OCI-LY1 (cell line): ENCODE results near the gene LRRN4.

Source experiments
- H2AFZ ChIP-seq: fragments of 200-600 bp; sonication (generic), shearing (Covaris generic); 2 replicates; pipeline ENCODE4 v1.6.0; 2014; ENCODE audit warnings: antibody characterized with exemption, mild to moderate bottlenecking, low read length
- H3F3A ChIP-seq: fragments of 200-600 bp; sonication (generic), shearing (Covaris generic); 2 replicates; pipeline ENCODE4 v1.6.0; 2014; ENCODE audit warnings: mild to moderate bottlenecking, antibody characterized with exemption, low read length, moderate library complexity; ENCODE audit not compliant: insufficient read depth
- H3K27ac ChIP-seq: fragments of 200-600 bp; sonication (generic); 2 replicates; pipeline ENCODE4 v1.5.1; 2014; ENCODE audit warnings: low read length, mixed run types, mild to moderate bottlenecking, low read depth; ENCODE audit not compliant: poor library complexity, severe bottlenecking
- H3K27me3 ChIP-seq: fragments of 200-600 bp; sonication (generic); 2 replicates; pipeline ENCODE4 v1.6.0; 2014; ENCODE audit warnings: antibody characterized with exemption, mild to moderate bottlenecking, low read length, moderate library complexity; ENCODE audit not compliant: insufficient read depth
- H3K36me3 ChIP-seq: fragments of 200-600 bp; sonication (generic); 2 replicates; pipeline ENCODE4 v1.6.1; 2014; ENCODE audit warnings: mild to moderate bottlenecking, antibody characterized with exemption, low read length, moderate library complexity, mixed read lengths; ENCODE audit not compliant: insufficient read depth
- H3K4me1 ChIP-seq: fragments of 200-600 bp; sonication (generic); 2 replicates; pipeline ENCODE4 v1.5.1; 2014; ENCODE audit warnings: mild to moderate bottlenecking, low read length, moderate library complexity; ENCODE audit not compliant: insufficient read depth, severe bottlenecking
- H3K4me2 ChIP-seq: fragments of 200-600 bp; sonication (generic), shearing (Covaris generic); 2 replicates; pipeline ENCODE4 v1.6.1; 2014; ENCODE audit warnings: low read length
- H3K4me3 ChIP-seq: fragments of 200-600 bp; sonication (generic); 2 replicates; pipeline ENCODE4 v1.5.1; 2014; ENCODE audit warnings: low read length, low read depth, mild to moderate bottlenecking, mixed read lengths; ENCODE audit not compliant: poor library complexity, severe bottlenecking
- H3K79me2 ChIP-seq: fragments of 200-600 bp; shearing (Covaris generic); 2 replicates; pipeline ENCODE4 v1.6.1; 2016; ENCODE audit warnings: mixed run types, low read length, mixed read lengths; ENCODE audit not compliant: insufficient read depth
- H3K9ac ChIP-seq: fragments of 200-600 bp; sonication (generic), shearing (Covaris generic); 2 replicates; pipeline ENCODE4 v1.6.1; 2014; ENCODE audit warnings: mild to moderate bottlenecking, low read length, mixed read lengths
- H3K9me2 ChIP-seq: fragments of 200-600 bp; sonication (generic), shearing (Covaris generic); 2 replicates; pipeline ENCODE4 v1.6.1; 2014; ENCODE audit warnings: low read depth, mild to moderate bottlenecking, low read length, mixed read lengths
- H3K9me3 ChIP-seq: fragments of 200-600 bp; shearing (Covaris generic); 2 replicates; pipeline ENCODE4 v1.6.1; 2014; ENCODE audit warnings: low read length, mixed read lengths
- H4K20me1 ChIP-seq: fragments of 200-600 bp; sonication (generic), shearing (Covaris generic); 2 replicates; pipeline ENCODE4 v1.6.0; 2016; ENCODE audit warnings: mild to moderate bottlenecking, low read length; ENCODE audit not compliant: insufficient read depth
- EZH2 ChIP-seq: fragments of 200-600 bp; sonication (generic), shearing (Covaris generic); IDR thresholded peaks from 2 replicates; pipeline ENCODE4 v1.8.0; 2017; ENCODE audit warnings: borderline replicate concordance, mixed run types, mild to moderate bottlenecking, antibody characterized with exemption, low read length, moderate library complexity, mixed read lengths
- TF ChIP-seq, protein P1 (sequence below): fragments of 200-600 bp; sonication (generic), shearing (Covaris generic); IDR thresholded peaks from 2 replicates; pipeline ENCODE4 v1.5.1; 2017; ENCODE audit warnings: mild to moderate bottlenecking, antibody characterized with exemption, low read length, moderate library complexity, mixed read lengths

Gene LRRN4

DNA sequence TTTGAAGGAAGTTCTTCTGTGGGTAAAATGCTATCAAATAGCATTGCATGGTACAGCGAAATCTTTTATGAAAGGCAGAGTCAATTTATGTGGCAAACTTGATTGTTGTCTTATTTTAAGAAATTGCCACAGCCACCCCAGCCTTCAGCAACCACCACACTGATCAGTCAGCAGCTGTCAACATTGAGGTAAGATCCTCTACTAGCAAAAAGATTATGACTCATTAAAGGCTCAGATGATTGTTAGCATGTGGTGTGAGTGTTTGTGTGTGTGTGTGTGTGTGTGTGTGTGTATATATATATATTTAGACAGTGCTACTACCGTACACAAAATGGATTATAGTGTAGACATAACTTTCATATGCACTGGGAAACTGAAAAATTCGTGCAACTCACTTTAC, 27.8 kb downstream of the LRRN4 start:
- H3K9me3 ChIP-seq, result peaks cover 6% of the 10 kb centered on the region
- no peak overlapping the region for H3K27ac ChIP-seq
- H3K4me1 ChIP-seq, result no peaks in the 10 kb centered on the region
- H3K4me2 ChIP-seq, result no peak overlapping the region
- H4K20me1 ChIP-seq, result no peaks in the 10 kb centered on the region
- no peak overlapping the region for H3K4me3 ChIP-seq
- H3K36me3 ChIP-seq, result peaks cover 56% of the 10 kb centered on the region
- H3K27me3 ChIP-seq, result no peaks in the 10 kb centered on the region
- no peak overlapping the region for H3K9ac ChIP-seq
- no peak for TF ChIP-seq EZH2
- TF ChIP-seq, protein P1, sequence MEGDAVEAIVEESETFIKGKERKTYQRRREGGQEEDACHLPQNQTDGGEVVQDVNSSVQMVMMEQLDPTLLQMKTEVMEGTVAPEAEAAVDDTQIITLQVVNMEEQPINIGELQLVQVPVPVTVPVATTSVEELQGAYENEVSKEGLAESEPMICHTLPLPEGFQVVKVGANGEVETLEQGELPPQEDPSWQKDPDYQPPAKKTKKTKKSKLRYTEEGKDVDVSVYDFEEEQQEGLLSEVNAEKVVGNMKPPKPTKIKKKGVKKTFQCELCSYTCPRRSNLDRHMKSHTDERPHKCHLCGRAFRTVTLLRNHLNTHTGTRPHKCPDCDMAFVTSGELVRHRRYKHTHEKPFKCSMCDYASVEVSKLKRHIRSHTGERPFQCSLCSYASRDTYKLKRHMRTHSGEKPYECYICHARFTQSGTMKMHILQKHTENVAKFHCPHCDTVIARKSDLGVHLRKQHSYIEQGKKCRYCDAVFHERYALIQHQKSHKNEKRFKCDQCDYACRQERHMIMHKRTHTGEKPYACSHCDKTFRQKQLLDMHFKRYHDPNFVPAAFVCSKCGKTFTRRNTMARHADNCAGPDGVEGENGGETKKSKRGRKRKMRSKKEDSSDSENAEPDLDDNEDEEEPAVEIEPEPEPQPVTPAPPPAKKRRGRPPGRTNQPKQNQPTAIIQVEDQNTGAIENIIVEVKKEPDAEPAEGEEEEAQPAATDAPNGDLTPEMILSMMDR, result no peak
- no peak overlapping the region for H2AFZ ChIP-seq
- H3F3A ChIP-seq, result no peaks in the 10 kb centered on the region
- H3K79me2 ChIP-seq, result no peaks in the 10 kb centered on the region
- no peaks in the 10 kb centered on the region for H3K9me2 ChIP-seq

DNA sequence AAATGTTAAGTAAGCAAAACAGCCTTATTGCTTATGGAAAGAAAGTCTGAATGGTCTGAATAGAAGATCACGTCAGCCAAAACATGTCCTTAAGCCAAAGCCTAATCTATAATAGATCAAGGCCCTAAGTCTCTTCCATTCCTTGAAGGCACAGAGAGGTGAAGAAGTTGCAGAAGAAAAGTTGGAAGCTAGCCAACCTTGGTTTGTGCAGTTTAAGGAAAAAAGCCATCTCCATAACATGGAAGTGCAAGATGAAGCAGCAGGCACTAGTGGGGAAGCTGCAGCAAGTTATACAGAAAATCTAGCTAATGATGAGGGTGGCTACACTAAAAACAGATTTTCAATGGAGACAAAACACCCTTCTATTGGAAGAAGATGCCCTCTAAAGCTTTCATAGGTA, 29.1 kb downstream of the LRRN4 start:
- H3K4me3 ChIP-seq, result no peak overlapping the region
- no peaks in the 10 kb centered on the region for H3F3A ChIP-seq
- TF ChIP-seq, protein P1, result no peak
- TF ChIP-seq EZH2, result no peak
- no peak overlapping the region for H3K4me2 ChIP-seq
- H3K9me3 ChIP-seq, result peaks cover 6% of the 10 kb centered on the region
- H4K20me1 ChIP-seq, result no peaks in the 10 kb centered on the region
- H3K27ac ChIP-seq, result no peak overlapping the region
- no peak overlapping the region for H3K9ac ChIP-seq
- H3K27me3 ChIP-seq, result no peaks in the 10 kb centered on the region
- no peaks in the 10 kb centered on the region for H3K9me2 ChIP-seq
- H2AFZ ChIP-seq, result no peak overlapping the region
- peaks cover 62% of the 10 kb centered on the region for H3K36me3 ChIP-seq
- no peaks in the 10 kb centered on the region for H3K4me1 ChIP-seq
- no peaks in the 10 kb centered on the region for H3K79me2 ChIP-seq

DNA sequence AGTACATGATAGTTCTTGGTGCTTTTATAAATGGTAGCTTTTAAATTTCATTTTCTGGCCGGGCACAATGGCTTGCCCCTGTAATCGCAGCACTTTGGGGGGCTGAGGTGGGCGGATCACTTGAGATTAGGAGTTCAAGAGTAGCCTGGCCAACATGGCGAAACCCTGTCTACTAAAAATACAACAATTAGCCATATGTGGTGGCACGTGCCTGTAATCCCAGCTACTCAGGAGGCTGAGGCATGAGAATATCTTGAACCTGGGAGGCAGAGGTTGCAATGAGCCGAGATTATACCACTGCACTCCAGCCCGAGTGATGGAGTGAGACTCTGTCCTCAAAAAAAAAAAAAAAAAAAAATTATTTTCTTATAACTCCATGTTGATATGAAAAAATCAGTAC, 36.0 kb downstream of the LRRN4 start:
- Histone ChIP-seq H3K79me2 (0 out of 2 replicates have a peak, but pooled peaks cover 5% of the 10 kb centered on the region), H3K4me2 (no peak overlapping the region), H3K9me3 (no peaks in the 10 kb centered on the region), H4K20me1 (no peaks in the 10 kb centered on the region), H3K9ac (no peak overlapping the region), H3K36me3 (peaks cover 70% of the 10 kb centered on the region), H3K4me1 (no peaks in the 10 kb centered on the region), H3K27ac (no peak overlapping the region), H3K27me3 (no peaks in the 10 kb centered on the region), H3K9me2 (no peaks in the 10 kb centered on the region), H2AFZ (no peak overlapping the region), H3K4me3 (no peak overlapping the region), H3F3A (no peaks in the 10 kb centered on the region)
- TF ChIP-seq, protein P1, result no peak
- TF ChIP-seq EZH2, result no peak
